ACHN (cell line): ENCODE data around the gene RPL14.
"Not testable (repeated sequence)": the region's sequence is repeated elsewhere in the genome, so short reads cannot be mapped to it uniquely, and the experiment has no call there.

ENCODE experiments used
- DNase-seq: peaks from one replicate; pipeline ENCODE4 v3.0.0-alpha.2; 2015
- in situ Hi-C: cut with HindIII; loops from 2 replicates; pipeline ENCODE4 v1.10.0; 2017; ENCODE audit warnings: low sequenced_read_pairs, low pct_ligation_motif_present, low pct_unique_long_range_greater_than_20kb

The RPL14 gene

GRCh38 chr3:40458473-40458872 lies 1.3 kb downstream of the RPL14 start:
- DNase-seq = no peak
- in situ Hi-C loops = no loop called here

GRCh38 chr3:40460481-40460880 lies 3.3 kb downstream of the RPL14 start:
- in situ Hi-C loops, DNase-seq: not testable (repeated sequence)

GRCh38 chr3:40461161-40461560 lies 4.0 kb downstream of the RPL14 start:
- in situ Hi-C loops = no loop called here

GRCh38 chr3:40462838-40463237 lies 5.7 kb downstream of the RPL14 start:
- in situ Hi-C loops, DNase-seq: not testable (repeated sequence)

More at GRCh38 chr3:40461161-40461560, 4.0 kb downstream of the RPL14 start:
- no peak for DNase-seq

- DNase-seq = no peak
- in situ Hi-C loops = no loop called here
Observed at GRCh38 chr3:40463579-40463978, 6.4 kb downstream of the RPL14 start.

- DNase-seq = no peak
- in situ Hi-C loops = no loop called here
Observed at GRCh38 chr3:40464339-40465110, 7.4 kb downstream of the RPL14 start.

- in situ Hi-C loops = no loop called here
- no peak for DNase-seq
Observed at GRCh38 chr3:40465111-40465407, 7.9 kb downstream of the RPL14 start.

GRCh38 chr3:40465456-40465855 lies 8.3 kb downstream of the RPL14 start:
- DNase-seq = no peak
- in situ Hi-C loops = no loop called here

GRCh38 chr3:40468018-40468417 lies 10.9 kb downstream of the RPL14 start:
- DNase-seq = no peak
- in situ Hi-C loops = no loop called here

- in situ Hi-C loops = no loop called here
- no peak for DNase-seq
Observed at GRCh38 chr3:40470701-40471100, 13.6 kb downstream of the RPL14 start.

- peak; percentile 66 for DNase-seq
- in situ Hi-C loops = no loop called here
Observed at GRCh38 chr3:40476478-40477470, 19.6 kb downstream of the RPL14 start, which contains the start of gene ZNF619. Gene ZNF619 (plus strand): TSS chr3:40477122. CDS start chr3:40477980, 858 bp downstream.

GRCh38 chr3:40477666-40478065 lies 20.5 kb downstream of the RPL14 start:
- DNase-seq = no peak
- in situ Hi-C loops = no loop called here

- DNase-seq = no peak
- in situ Hi-C loops = no loop called here
Observed at GRCh38 chr3:40487172-40487571, 30.0 kb downstream of the RPL14 start.

GRCh38 chr3:40490916-40491315 lies 33.8 kb downstream of the RPL14 start:
- in situ Hi-C loops = no loop called here
- DNase-seq = no peak

- DNase-seq = no peak
- in situ Hi-C loops = no loop called here
Observed at GRCh38 chr3:40494698-40495097, 37.6 kb downstream of the RPL14 start.

- in situ Hi-C loops = no loop called here
- DNase-seq = no peak
Observed at GRCh38 chr3:40497288-40497687, 40.1 kb downstream of the RPL14 start.

GRCh38 chr3:40499952-40500351 lies 42.8 kb downstream of the RPL14 start:
- in situ Hi-C loops = no loop called here
- DNase-seq = no peak

GRCh38 chr3:40502034-40502433 lies 44.9 kb downstream of the RPL14 start:
- in situ Hi-C loops = no loop called here
- DNase-seq = no peak

- DNase-seq = peak; percentile 90
- in situ Hi-C loops = no loop called here
Observed at GRCh38 chr3:40504636-40505430, 47.7 kb downstream of the RPL14 start.
